OCI-LY3 (cell line): ENCODE measurements around the gene ARID2.

Experiments used
- EZH2phosphoT487 ChIP-seq: fragments of 200-600 bp; shearing (Covaris generic); IDR thresholded peaks from 2 replicates; pipeline ENCODE4 v1.6.1; 2018; ENCODE audit warnings: antibody characterized with exemption, mixed run types, low read depth
- TF ChIP-seq, protein P1 (sequence below): fragments of 200-600, 300-600 bp; sonication (generic); IDR thresholded peaks from 2 replicates; pipeline ENCODE4 v1.5.1; 2014; ENCODE audit warnings: antibody characterized with exemption, low read length, low read depth

DNA sequence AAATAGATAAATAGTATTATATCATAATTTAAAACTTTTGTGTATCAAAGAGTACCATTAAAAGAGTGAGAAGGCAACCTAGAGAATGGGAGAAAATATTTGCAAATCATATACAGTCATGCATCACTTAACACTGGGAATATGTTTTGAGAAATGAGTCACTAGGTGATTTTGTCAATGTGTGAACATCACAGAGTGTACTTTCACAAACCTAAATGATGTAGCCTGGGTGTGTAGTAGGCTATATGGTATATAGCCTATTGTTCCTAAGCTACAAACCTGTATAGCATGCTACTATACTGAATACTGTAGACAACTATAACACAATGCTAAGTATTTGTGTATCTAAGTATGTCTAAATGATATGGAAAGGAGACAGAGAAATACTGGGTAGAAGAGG, 48.0 kb upstream of the ARID2 start:
- TF ChIP-seq, protein P1, sequence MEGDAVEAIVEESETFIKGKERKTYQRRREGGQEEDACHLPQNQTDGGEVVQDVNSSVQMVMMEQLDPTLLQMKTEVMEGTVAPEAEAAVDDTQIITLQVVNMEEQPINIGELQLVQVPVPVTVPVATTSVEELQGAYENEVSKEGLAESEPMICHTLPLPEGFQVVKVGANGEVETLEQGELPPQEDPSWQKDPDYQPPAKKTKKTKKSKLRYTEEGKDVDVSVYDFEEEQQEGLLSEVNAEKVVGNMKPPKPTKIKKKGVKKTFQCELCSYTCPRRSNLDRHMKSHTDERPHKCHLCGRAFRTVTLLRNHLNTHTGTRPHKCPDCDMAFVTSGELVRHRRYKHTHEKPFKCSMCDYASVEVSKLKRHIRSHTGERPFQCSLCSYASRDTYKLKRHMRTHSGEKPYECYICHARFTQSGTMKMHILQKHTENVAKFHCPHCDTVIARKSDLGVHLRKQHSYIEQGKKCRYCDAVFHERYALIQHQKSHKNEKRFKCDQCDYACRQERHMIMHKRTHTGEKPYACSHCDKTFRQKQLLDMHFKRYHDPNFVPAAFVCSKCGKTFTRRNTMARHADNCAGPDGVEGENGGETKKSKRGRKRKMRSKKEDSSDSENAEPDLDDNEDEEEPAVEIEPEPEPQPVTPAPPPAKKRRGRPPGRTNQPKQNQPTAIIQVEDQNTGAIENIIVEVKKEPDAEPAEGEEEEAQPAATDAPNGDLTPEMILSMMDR, result no peak
- no peak for TF ChIP-seq EZH2phosphoT487
